Loucy (cell line): ENCODE measurements around the gene CAPZA2.

Source experiments
- H2AFZ ChIP-seq: fragments of 200-600 bp; sonication (generic); 2 replicates; pipeline ENCODE4 v1.6.0; 2016; ENCODE audit warnings: antibody characterized with exemption, mild to moderate bottlenecking, low read length, moderate library complexity
- H3F3A ChIP-seq: fragments of 200-600 bp; 2 replicates; pipeline ENCODE4 v1.6.0; 2016; ENCODE audit warnings: antibody characterized with exemption, low read depth, mild to moderate bottlenecking
- H3K27me3 ChIP-seq: fragments of 200-600 bp; sonication (generic); 2 replicates; pipeline ENCODE4 v1.6.1; 2014; ENCODE audit warnings: low read length, mild to moderate bottlenecking; ENCODE audit not compliant: insufficient read depth, poor library complexity, severe bottlenecking
- H3K36me3 ChIP-seq: fragments of 200-600 bp; sonication (generic); 2 replicates; pipeline ENCODE4 v1.6.1; 2016; ENCODE audit warnings: low read length; ENCODE audit not compliant: insufficient read depth
- H3K4me1 ChIP-seq: fragments of 200-600 bp; sonication (generic); 2 replicates; pipeline ENCODE4 v1.5.1; 2014; ENCODE audit warnings: low read length, mild to moderate bottlenecking; ENCODE audit not compliant: insufficient read depth, poor library complexity, severe bottlenecking
- H3K4me2 ChIP-seq: fragments of 200-600 bp; sonication (generic); 2 replicates; pipeline ENCODE4 v1.6.0; 2014; ENCODE audit warnings: antibody characterized with exemption, low read length, low read depth, mild to moderate bottlenecking; ENCODE audit not compliant: poor library complexity, severe bottlenecking
- H3K4me3 ChIP-seq: fragments of 200-600 bp; sonication (generic); 2 replicates; pipeline ENCODE4 v1.5.1; 2014; ENCODE audit warnings: low read length, mild to moderate bottlenecking, mixed read lengths; ENCODE audit not compliant: poor library complexity, severe bottlenecking
- H3K79me2 ChIP-seq: fragments of 200-600 bp; sonication (generic); 2 replicates; pipeline ENCODE4 v1.6.1; 2014; ENCODE audit warnings: low read length; ENCODE audit not compliant: insufficient read depth
- H3K9ac ChIP-seq: fragments of 200-600 bp; sonication (generic); 2 replicates; pipeline ENCODE4 v1.6.0; 2014; ENCODE audit warnings: mild to moderate bottlenecking, low read depth, low read length, moderate library complexity; ENCODE audit not compliant: poor library complexity, severe bottlenecking
- H3K9me2 ChIP-seq: fragments of 200-600 bp; sonication (generic); replicated peaks from 2 replicates; pipeline ENCODE4 v1.6.1; 2016; ENCODE audit warnings: low read depth, low read length, mixed read lengths
- H3K9me3 ChIP-seq: fragments of 200-600 bp; sonication (generic); 2 replicates; pipeline ENCODE4 v1.6.1; 2014; ENCODE audit warnings: mild to moderate bottlenecking, antibody characterized with exemption, low read length, low read depth; ENCODE audit not compliant: insufficient read depth
- H4K20me1 ChIP-seq: fragments of 200-600 bp; sonication (generic); 2 replicates; pipeline ENCODE4 v1.6.0; 2014; ENCODE audit warnings: antibody characterized with exemption, low read length, mild to moderate bottlenecking; ENCODE audit not compliant: insufficient read depth, poor library complexity, severe bottlenecking
- EZH2phosphoT487 ChIP-seq: fragments of 200-600 bp; IDR thresholded peaks from 2 replicates; pipeline ENCODE4 v1.6.1; 2018; ENCODE audit warnings: antibody characterized with exemption, mild to moderate bottlenecking, moderate library complexity, borderline replicate concordance
- TF ChIP-seq, protein P1 (sequence below): fragments of 200-600 bp; sonication (generic); conservative IDR thresholded peaks from 2 replicates; pipeline ENCODE4 v1.5.1; 2014; ENCODE audit warnings: mild to moderate bottlenecking, antibody characterized with exemption, low read length

Gene CAPZA2

DNA sequence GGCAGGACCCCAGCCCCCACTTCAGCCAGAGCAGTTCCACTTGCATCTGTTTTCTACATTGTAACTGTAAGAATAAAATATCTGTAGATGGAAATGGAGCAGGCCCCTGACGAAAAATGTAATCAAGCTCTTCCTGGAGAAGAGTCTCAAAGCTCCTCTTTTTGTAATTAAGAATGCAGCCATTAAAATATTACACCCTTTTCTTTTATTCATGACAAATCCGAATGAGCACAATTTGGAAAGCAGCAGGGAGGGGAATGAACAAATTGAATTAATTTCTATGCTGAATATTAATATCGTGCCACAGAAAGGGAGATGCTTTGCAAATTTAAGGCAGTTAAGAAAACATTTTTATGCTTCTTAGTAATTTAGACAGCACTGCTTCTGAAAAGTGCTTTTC lies 24.8 kb upstream of the CAPZA2 start:
- Histone ChIP-seq H2AFZ (no peak overlapping the region), H3K27me3 (no peaks in the 10 kb centered on the region), H3K79me2 (no peaks in the 10 kb centered on the region), H3K4me2 (no peak overlapping the region), H3K9me2 (no peaks in the 10 kb centered on the region), H3K36me3 (no peaks in the 10 kb centered on the region), H3K4me3 (no peak overlapping the region), H3K9ac (no peak overlapping the region), H3K4me1 (no peaks in the 10 kb centered on the region), H3F3A (no peaks in the 10 kb centered on the region), H4K20me1 (no peaks in the 10 kb centered on the region), H3K9me3 (no peaks in the 10 kb centered on the region)
- TF ChIP-seq EZH2phosphoT487: no peak
- TF ChIP-seq, protein P1, sequence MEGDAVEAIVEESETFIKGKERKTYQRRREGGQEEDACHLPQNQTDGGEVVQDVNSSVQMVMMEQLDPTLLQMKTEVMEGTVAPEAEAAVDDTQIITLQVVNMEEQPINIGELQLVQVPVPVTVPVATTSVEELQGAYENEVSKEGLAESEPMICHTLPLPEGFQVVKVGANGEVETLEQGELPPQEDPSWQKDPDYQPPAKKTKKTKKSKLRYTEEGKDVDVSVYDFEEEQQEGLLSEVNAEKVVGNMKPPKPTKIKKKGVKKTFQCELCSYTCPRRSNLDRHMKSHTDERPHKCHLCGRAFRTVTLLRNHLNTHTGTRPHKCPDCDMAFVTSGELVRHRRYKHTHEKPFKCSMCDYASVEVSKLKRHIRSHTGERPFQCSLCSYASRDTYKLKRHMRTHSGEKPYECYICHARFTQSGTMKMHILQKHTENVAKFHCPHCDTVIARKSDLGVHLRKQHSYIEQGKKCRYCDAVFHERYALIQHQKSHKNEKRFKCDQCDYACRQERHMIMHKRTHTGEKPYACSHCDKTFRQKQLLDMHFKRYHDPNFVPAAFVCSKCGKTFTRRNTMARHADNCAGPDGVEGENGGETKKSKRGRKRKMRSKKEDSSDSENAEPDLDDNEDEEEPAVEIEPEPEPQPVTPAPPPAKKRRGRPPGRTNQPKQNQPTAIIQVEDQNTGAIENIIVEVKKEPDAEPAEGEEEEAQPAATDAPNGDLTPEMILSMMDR: no peak

DNA sequence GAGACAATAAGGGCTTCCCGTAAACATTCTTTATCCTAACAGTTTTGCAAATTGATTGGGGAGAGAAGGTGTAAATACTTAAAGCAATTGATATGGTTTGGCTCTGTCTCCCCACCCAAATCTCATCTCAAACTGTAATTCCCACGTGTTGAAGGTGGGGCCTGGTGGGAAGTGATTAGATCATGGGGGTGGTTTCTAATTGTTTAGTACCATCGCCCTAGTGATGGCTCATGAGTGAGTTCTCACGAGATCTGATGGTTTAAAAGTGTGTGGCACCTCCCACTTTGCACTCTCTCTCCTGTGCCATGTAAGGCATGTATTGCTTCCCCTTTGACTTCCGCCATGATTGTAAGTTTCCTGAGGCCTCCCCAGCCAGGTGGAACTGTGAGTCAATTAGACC lies 22.1 kb upstream of the CAPZA2 start:
- Histone ChIP-seq H3K4me1 (no peaks in the 10 kb centered on the region), H3K36me3 (no peaks in the 10 kb centered on the region), H3K79me2 (no peaks in the 10 kb centered on the region), H3K4me3 (no peak overlapping the region), H3F3A (no peaks in the 10 kb centered on the region), H4K20me1 (no peaks in the 10 kb centered on the region), H3K9ac (no peak overlapping the region), H3K27me3 (no peaks in the 10 kb centered on the region), H3K9me3 (no peaks in the 10 kb centered on the region), H3K9me2 (no peaks in the 10 kb centered on the region), H2AFZ (no peak overlapping the region), H3K4me2 (no peak overlapping the region)
- TF ChIP-seq EZH2phosphoT487: no peak
- TF ChIP-seq, protein P1: no peak

DNA sequence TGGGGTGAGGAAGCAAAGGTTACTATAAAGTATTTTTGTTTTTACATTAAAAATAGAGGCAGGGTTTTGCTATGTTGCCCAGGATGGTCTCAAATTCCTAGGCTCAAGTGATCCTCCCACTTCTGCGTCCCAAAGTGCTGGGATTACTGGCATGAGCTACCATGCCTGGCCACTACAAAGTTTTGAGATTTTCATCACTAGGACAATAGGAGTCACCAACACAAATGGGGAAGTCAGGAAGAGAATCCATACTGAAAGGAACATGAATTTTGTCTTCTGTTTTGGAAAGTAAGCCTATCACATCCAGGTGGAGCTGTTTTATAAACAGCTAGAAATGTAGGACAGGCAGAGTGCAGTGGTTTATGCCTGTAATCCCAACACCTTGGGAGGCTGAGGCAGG lies 20.0 kb upstream of the CAPZA2 start:
- Histone ChIP-seq H3K79me2 (no peaks in the 10 kb centered on the region), H3K4me3 (no peak overlapping the region), H3K36me3 (no peaks in the 10 kb centered on the region)

More for the DNA sequence above, 20.0 kb upstream of the CAPZA2 start:
- Histone ChIP-seq H3K4me1 (no peaks in the 10 kb centered on the region), H3K27me3 (no peaks in the 10 kb centered on the region), H2AFZ (no peak overlapping the region), H3K9me2 (no peaks in the 10 kb centered on the region), H3K9me3 (no peaks in the 10 kb centered on the region), H3K4me2 (no peak overlapping the region), H3F3A (no peaks in the 10 kb centered on the region), H4K20me1 (no peaks in the 10 kb centered on the region), H3K9ac (no peak overlapping the region)
- TF ChIP-seq, protein P1: no peak
- TF ChIP-seq EZH2phosphoT487: no peak
